Astrocyte (in vitro differentiated cells and primary cell): ENCODE measurements around the gene GET4. TPM values are rescaled to one million over a fixed set of nuclear protein-coding genes. Genes with fewer than 3 reads are reported as not detected.
A peak's percentile ranks its signal among the peaks of the same experiment; 100 is the strongest.

Source experiments
- DNase-seq: peaks from one replicate; pipeline ENCODE4 v3.0.0-alpha.2; 2010; ENCODE audit warnings: low read depth
- FAIRE-seq: peaks from 2 replicates; lab custom pipeline; 2011; peaks lifted over from hg19 to GRCh38; lab: Jason Lieb, UNC
- H2AFZ ChIP-seq: 2 replicates; pipeline ENCODE4 v1.6.0; 2012; ENCODE audit warnings: low read depth, low read length, inconsistent platforms
- H3K27ac ChIP-seq: 2 replicates; pipeline ENCODE4 v1.5.1; 2011; ENCODE audit warnings: low read depth, low read length, inconsistent platforms
- H3K27me3 ChIP-seq: 2 replicates; pipeline ENCODE4 v1.6.0; 2011; ENCODE audit warnings: low read length, inconsistent platforms; ENCODE audit not compliant: insufficient read depth
- H3K36me3 ChIP-seq: 2 replicates; pipeline ENCODE4 v1.5.1; 2011; ENCODE audit warnings: low read length, inconsistent platforms; ENCODE audit not compliant: insufficient read depth
- H3K4me1 ChIP-seq: 2 replicates; pipeline ENCODE4 v1.5.1; 2011; ENCODE audit warnings: low read length, inconsistent platforms; ENCODE audit not compliant: insufficient read depth
- H3K4me2 ChIP-seq: 2 replicates; pipeline ENCODE4 v1.6.0; 2012; ENCODE audit warnings: low read length, inconsistent platforms
- H3K4me3 ChIP-seq: 2 replicates; pipeline ENCODE4 v1.5.1; 2011; ENCODE audit warnings: low read depth, mild to moderate bottlenecking, low read length, inconsistent platforms; ENCODE audit not compliant: insufficient read depth
- H3K79me2 ChIP-seq: 2 replicates; pipeline ENCODE4 v1.6.0; 2012; ENCODE audit warnings: mild to moderate bottlenecking, low read length, inconsistent platforms; ENCODE audit not compliant: insufficient read depth
- H3K9ac ChIP-seq: 2 replicates; pipeline ENCODE4 v1.6.0; 2012; ENCODE audit warnings: mild to moderate bottlenecking, low read length, inconsistent platforms
- H3K9me3 ChIP-seq: 2 replicates; pipeline ENCODE4 v1.5.1; 2012; ENCODE audit warnings: low read depth, mild to moderate bottlenecking, low read length, inconsistent platforms; ENCODE audit not compliant: insufficient read depth
- H4K20me1 ChIP-seq: 2 replicates; pipeline ENCODE4 v1.6.0; 2012; ENCODE audit warnings: low read length, inconsistent platforms; ENCODE audit not compliant: insufficient read depth
- H3K27ac Mint-ChIP-seq: one replicate; pipeline ENCODE4 v1.8.0; 2021; ENCODE audit warnings: mild to moderate bottlenecking, mixed read lengths; ENCODE audit not compliant: unreplicated experiment
- H3K27me3 Mint-ChIP-seq: one replicate; pipeline ENCODE4 v1.8.0; 2021; ENCODE audit warnings: low read depth, mixed read lengths; ENCODE audit not compliant: unreplicated experiment
- H3K36me3 Mint-ChIP-seq: one replicate; pipeline ENCODE4 v1.8.0; 2021; ENCODE audit warnings: low read depth, mixed read lengths; ENCODE audit not compliant: unreplicated experiment
- H3K4me1 Mint-ChIP-seq: one replicate; pipeline ENCODE4 v1.8.0; 2021; ENCODE audit warnings: low read depth, mixed read lengths; ENCODE audit not compliant: unreplicated experiment
- H3K4me3 Mint-ChIP-seq: one replicate; pipeline ENCODE4 v1.8.0; 2021; ENCODE audit warnings: mild to moderate bottlenecking, moderate library complexity, mixed read lengths; ENCODE audit not compliant: unreplicated experiment
- H3K9me3 Mint-ChIP-seq: one replicate; pipeline ENCODE4 v1.8.0; 2021; ENCODE audit warnings: mild to moderate bottlenecking, mixed read lengths; ENCODE audit not compliant: unreplicated experiment
- CTCF ChIP-seq: IDR thresholded peaks from 2 replicates; pipeline ENCODE4 v1.5.1; 2011; ENCODE audit warnings: low read depth, mild to moderate bottlenecking, inconsistent platforms, low read length, moderate library complexity; ENCODE audit not compliant: insufficient read depth
- EZH2 ChIP-seq: IDR thresholded peaks from 2 replicates; pipeline ENCODE4 v1.6.1; 2012; ENCODE audit warnings: mild to moderate bottlenecking, low read length, inconsistent platforms; ENCODE audit not compliant: insufficient read depth
- total RNA-seq: library from RNA; stranded (reverse); gene quantifications from 2 replicates; pipeline ENCODE4 v1.2.1, GENCODE V29; 2021

The GET4 gene
- total RNA-seq, 1 donor from 2014 or later, result 43.0 TPM

GRCh38 chr7:835021-835420 lies 41.3 kb upstream of the GET4 start:
- peaks cover 82% of the 10 kb centered on the region for H3K79me2 ChIP-seq
- Mint-ChIP-seq H3K36me3 (peaks cover 16% of the 10 kb centered on the region), H3K27ac (peak overlapping the region; percentile 41), H3K4me3 (no peak overlapping the region), H3K4me1 (peaks cover 40% of the 10 kb centered on the region), H3K9me3 (no peaks in the 10 kb centered on the region), H3K27me3 (no peaks in the 10 kb centered on the region)
- no peak for TF ChIP-seq EZH2
- no peak for TF ChIP-seq CTCF
- H3K36me3 ChIP-seq, result peaks cover 8% of the 10 kb centered on the region
- H3K4me2 ChIP-seq, result no peak overlapping the region
- H3K9me3 ChIP-seq, result peaks cover under 1% of the 10 kb centered on the region
- no peak overlapping the region for H3K9ac ChIP-seq
- no peak overlapping the region for H3K4me3 ChIP-seq
- peaks cover 44% of the 10 kb centered on the region for H4K20me1 ChIP-seq
- no peak for DNase-seq
- FAIRE-seq, result no peak
- H2AFZ ChIP-seq, result no peak overlapping the region
- no peaks in the 10 kb centered on the region for H3K27me3 ChIP-seq
- H3K27ac ChIP-seq, result no peak overlapping the region
- H3K4me1 ChIP-seq, result peaks cover 40% of the 10 kb centered on the region

- Histone ChIP-seq H3K27me3 (no peaks in the 10 kb centered on the region), H3K9ac (no peak overlapping the region), H3K9me3 (peaks cover 4% of the 10 kb centered on the region), H3K4me3 (no peak overlapping the region), H3K4me2 (peak overlapping the region; percentile 23), H3K79me2 (peaks cover 78% of the 10 kb centered on the region), H3K36me3 (peaks cover 12% of the 10 kb centered on the region), H4K20me1 (peaks cover 39% of the 10 kb centered on the region), H3K4me1 (peaks cover 37% of the 10 kb centered on the region), H3K27ac (no peak overlapping the region), H2AFZ (no peak overlapping the region)
- Mint-ChIP-seq H3K4me1 (peaks cover 34% of the 10 kb centered on the region), H3K4me3 (no peak overlapping the region), H3K27ac (no peak overlapping the region), H3K27me3 (no peaks in the 10 kb centered on the region), H3K36me3 (peaks cover 17% of the 10 kb centered on the region), H3K9me3 (no peaks in the 10 kb centered on the region)
- TF ChIP-seq EZH2 (no peak), CTCF (no peak)
- FAIRE-seq, result no peak
- DNase-seq, result no peak
Observed at GRCh38 chr7:835485-836401, 40.6 kb upstream of the GET4 start.

- H3K9ac ChIP-seq, result no peak overlapping the region
- FAIRE-seq (no peak), DNase-seq (peak; percentile 34)
- Mint-ChIP-seq H3K27me3 (no peaks in the 10 kb centered on the region), H3K4me1 (peaks cover 27% of the 10 kb centered on the region), H3K9me3 (no peaks in the 10 kb centered on the region), H3K4me3 (peak overlapping the region; percentile 17), H3K36me3 (peaks cover 18% of the 10 kb centered on the region), H3K27ac (no peak overlapping the region)
- no peaks in the 10 kb centered on the region for H3K27me3 ChIP-seq
- peaks cover 37% of the 10 kb centered on the region for H4K20me1 ChIP-seq
- peaks cover 12% of the 10 kb centered on the region for H3K36me3 ChIP-seq
- H3K4me3 ChIP-seq, result no peak overlapping the region
- peak overlapping the region; percentile 23 for H3K4me2 ChIP-seq
- H2AFZ ChIP-seq, result no peak overlapping the region
- H3K4me1 ChIP-seq, result peaks cover 30% of the 10 kb centered on the region
- no peak overlapping the region for H3K27ac ChIP-seq
- peak; percentile 54 for TF ChIP-seq CTCF
- no peak for TF ChIP-seq EZH2
- H3K9me3 ChIP-seq, result peaks cover 4% of the 10 kb centered on the region
- peaks cover 75% of the 10 kb centered on the region for H3K79me2 ChIP-seq
Observed at GRCh38 chr7:836429-836828, 39.9 kb upstream of the GET4 start.
